ENCODE measurements around the gene CRK.

Gene CRK

DNA sequence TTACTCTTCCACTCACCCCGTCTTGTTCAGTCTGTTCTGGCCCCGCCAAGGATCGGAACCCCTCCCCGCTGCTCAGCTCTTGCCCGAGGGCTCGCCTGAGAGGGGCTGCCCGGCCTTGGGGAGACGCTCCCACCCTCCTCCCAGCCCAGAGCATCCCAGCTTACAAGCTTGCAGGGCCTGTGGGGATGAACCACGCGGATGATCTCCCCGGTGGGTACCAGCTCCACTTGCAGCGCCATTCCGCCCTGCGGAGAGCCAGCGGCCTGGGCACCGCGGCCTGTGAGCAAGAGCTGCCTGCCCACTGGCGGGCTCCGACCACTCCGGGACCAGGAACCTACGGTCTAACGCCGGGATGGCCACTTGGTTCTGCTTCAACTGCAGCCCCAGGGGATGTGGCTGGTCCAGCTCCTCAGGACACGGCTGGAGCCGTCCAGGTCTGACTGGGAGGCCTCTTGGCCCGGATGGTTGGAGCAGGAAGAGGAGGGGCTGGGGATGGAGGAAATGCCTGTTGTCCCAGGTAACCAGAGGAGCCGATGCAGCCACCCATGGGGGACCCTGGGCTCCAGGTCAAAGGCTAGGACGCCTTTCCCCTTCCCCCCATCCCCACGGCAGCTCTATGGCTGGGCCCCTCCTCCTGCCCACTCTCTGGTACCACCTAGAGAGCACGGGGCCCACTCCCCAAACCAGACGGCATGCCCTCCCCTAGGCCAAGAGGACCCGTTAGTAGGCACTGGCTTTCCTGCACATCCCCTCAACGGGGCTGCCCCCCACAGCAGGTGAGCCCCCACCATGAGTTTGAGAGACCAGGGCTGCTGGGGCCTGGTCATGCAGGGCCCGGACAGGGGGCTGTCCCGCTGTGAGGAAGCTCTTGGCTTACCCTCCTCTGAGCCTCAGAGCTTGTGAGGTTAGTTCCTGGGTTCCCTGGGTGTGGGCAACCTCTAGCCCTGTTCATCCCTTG is 36.5 kb upstream of the CRK start, which contains the start of gene MYO1C:
Gene MYO1C (minus strand): TSS at position 438 of the 958 bp plus-strand sequence. CDS start 199 bp downstream, at position 239.
- Mint-ChIP-seq H3K9me3 (no peaks in the 10 kb centered on the region), H3K27ac (ENCODE audit: low read depth) (peak within 1 kb of the TSS; percentile 65), H3K4me3 (peak within 1 kb of the TSS; percentile 86), H3K27me3 (no peaks in the 10 kb centered on the region), H3K36me3 (ENCODE audit: insufficient read depth) (peaks cover 28% of the 10 kb centered on the region), H3K4me1 (peaks cover 23% of the 10 kb centered on the region)
- no peak for ATAC-seq (replicated peaks; ENCODE audit: extremely low read depth, poor library complexity, severe bottlenecking)
- DNase-seq (ENCODE audit: low spot score in 2 of 2), result no peak

DNA sequence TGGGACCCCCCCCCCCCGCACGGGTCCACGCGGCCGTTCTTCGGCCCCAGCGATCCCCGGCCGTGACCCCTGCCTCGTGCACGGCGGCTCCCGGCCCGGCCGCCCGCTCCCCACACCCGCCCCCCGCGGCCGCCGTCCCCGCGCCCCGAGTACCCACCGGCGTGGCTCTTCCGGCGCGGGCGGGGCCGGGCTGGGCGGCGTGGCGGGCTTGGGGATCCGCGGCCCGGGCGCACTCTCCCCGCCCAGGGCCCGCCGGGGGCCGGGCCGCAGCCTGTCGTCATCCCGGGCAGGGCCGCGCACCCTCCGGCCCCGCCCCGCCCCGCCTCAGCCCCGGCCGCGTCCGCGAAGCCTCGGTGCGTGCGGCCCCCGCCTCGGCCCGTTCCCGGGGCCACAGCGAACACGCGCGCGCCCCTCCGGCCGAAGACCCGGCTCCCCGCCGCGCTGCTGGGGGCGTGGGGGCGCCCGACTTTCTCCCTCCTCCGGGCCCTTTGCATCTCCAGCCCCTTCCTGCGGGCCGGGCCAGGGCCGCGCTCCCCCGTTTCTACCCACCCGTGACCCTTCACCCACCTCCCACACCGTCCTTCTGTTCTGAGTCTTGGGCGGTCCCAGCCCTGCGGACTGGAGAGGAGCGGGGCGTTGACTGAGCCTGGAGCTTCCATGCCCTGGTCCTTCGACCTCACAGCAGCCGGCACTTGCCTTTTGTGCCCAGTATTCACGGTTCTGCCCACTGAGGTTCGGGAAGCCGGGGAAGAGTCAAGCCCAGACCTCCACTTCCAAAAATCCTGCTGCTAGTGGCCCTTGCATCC is 35.6 kb upstream of the CRK start:
- Mint-ChIP-seq H3K4me1 (peaks cover 30% of the 10 kb centered on the region), H3K4me3 (peak overlapping the region; percentile 86), H3K9me3 (no peaks in the 10 kb centered on the region), H3K27ac (ENCODE audit: low read depth) (peak overlapping the region; percentile 65), H3K27me3 (no peaks in the 10 kb centered on the region), H3K36me3 (ENCODE audit: insufficient read depth) (peaks cover 33% of the 10 kb centered on the region)
- DNase-seq (ENCODE audit: low spot score in 2 of 2) (no peak), ATAC-seq (replicated peaks; ENCODE audit: extremely low read depth, poor library complexity, severe bottlenecking) (peak; percentile 38)

DNA sequence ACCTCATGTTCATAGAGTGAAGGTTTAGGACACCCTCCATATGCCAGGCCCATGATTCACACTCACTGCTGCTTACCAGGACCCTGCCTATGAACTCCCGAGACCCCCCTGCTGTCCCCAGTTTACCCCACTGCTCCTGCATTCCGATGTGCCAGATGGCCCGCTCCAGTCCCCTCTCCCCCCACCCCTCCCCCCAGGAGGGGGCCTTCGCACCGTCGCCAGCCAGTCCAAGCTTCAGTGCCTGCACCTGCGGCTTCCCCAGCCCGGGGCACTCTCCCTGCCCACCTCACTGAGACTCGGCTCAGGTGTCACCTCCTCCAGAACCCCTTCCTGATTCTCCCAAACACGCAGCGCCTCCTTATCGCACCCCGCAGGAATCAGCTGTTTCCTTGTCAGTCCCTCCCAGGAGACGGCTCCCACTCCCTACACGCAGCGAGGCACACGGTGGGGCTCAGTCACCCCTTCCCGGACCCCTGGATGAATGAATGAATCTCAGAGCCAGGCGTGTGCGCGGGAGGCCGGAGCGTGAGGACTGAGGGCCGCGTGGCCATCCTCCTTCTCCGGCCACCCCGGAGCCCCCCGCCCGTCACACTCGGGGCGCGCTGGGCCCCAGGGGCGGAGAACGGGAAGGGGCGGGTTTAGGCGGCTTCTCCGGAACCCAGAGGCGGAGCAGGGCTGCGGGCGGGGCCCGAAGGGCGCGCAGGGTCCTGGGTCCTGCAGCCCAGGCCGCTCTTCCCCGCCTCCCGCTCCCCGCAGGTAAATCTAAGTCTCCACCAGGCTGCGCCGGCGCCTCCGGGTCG is 34.8 kb upstream of the CRK start:
- peak overlapping the region; percentile 40 for H3K4me3 Mint-ChIP-seq
- peaks cover 31% of the 10 kb centered on the region for H3K4me1 Mint-ChIP-seq
- peaks cover 32% of the 10 kb centered on the region for H3K36me3 Mint-ChIP-seq (ENCODE audit: insufficient read depth)
- DNase-seq (ENCODE audit: low spot score in 2 of 2), result no peak
- no peaks in the 10 kb centered on the region for H3K9me3 Mint-ChIP-seq
- H3K27me3 Mint-ChIP-seq, result no peaks in the 10 kb centered on the region
- H3K27ac Mint-ChIP-seq (ENCODE audit: low read depth), result peak overlapping the region; percentile 46
- peak; percentile 55 for ATAC-seq (replicated peaks; ENCODE audit: extremely low read depth, poor library complexity, severe bottlenecking)

DNA sequence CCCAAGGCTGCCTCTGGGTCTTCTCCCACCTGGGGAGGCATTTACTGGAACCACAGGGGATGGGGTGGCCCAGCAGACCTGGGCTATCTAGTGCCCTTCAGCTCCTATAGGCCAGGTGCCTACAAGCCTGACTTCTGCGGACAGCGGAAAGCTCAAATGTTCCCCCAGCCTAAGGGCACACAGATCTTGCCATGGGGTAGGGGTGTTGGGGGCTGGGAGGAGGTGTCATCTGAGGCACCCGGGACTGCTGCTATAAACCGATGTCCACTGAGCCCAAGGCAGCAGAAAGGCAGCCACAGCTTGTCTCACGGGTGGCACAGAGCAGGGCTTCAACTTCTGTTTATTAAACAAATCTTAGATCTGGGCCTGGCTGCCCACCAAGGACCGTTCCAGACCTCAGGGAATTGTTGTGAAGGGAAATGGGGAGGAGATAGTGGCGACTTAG is 32.8 kb upstream of the CRK start:
- H3K27ac Mint-ChIP-seq (ENCODE audit: low read depth), result no peak overlapping the region
- H3K4me1 Mint-ChIP-seq, result peaks cover 39% of the 10 kb centered on the region
- H3K9me3 Mint-ChIP-seq, result no peaks in the 10 kb centered on the region
- peaks cover 29% of the 10 kb centered on the region for H3K36me3 Mint-ChIP-seq (ENCODE audit: insufficient read depth)
- H3K27me3 Mint-ChIP-seq, result no peaks in the 10 kb centered on the region
- no peak for ATAC-seq (replicated peaks; ENCODE audit: extremely low read depth, poor library complexity, severe bottlenecking)
- peak overlapping the region; percentile 87 for H3K4me3 Mint-ChIP-seq
- no peak for DNase-seq (ENCODE audit: low spot score in 2 of 2)

DNA sequence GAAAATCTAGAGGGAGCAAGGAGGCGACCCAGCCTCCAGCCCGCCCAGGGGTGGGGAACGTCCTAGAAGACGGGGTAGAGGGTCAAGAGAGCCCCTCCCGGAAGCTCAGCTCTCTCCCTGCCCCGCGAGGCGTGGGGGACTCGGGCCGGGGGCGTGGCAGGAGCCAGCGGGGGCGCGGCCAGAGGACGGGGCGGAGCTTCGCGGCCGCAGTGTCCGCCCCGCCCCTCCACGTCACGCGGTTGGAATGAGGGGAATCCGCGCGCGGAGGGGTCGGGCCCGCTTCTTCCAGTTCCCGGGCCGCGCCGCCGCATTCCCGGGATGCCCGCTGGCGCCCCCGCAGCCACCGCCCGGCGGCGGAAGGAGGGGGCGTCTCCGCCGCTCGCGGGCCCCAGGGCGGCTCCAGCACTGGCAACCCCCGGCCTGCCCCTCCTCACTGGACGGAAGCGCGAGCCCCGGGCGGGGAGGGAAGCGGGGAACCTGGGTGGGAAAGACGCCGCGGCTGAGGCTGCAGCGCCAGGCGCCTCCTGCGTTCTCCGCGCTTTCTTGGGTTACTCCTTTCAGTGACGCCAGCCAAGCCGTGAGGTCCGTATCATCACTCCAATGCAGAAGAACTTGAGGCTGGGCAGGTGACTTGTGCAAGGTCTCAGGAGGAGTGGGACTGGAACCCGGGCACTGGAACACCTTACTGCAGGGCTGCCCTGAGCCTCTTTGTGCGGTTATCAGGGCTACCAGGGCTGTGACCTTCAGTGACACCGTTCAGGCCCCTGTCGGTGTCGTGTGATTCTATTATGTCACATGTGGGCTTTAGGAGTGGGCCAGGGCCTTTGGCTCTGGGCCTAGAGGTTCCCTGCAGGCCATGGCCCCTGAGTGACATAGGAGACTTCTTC is 32.1 kb upstream of the CRK start:
- DNase-seq (ENCODE audit: low spot score in 2 of 2), result peak; percentile 51 to 54
- no peak for ATAC-seq (replicated peaks; ENCODE audit: extremely low read depth, poor library complexity, severe bottlenecking)
- H3K27me3 Mint-ChIP-seq, result no peaks in the 10 kb centered on the region
- H3K27ac Mint-ChIP-seq (ENCODE audit: low read depth), result peak overlapping the region; percentile 77
- H3K36me3 Mint-ChIP-seq (ENCODE audit: insufficient read depth), result peaks cover 29% of the 10 kb centered on the region
- H3K9me3 Mint-ChIP-seq, result no peaks in the 10 kb centered on the region
- H3K4me3 Mint-ChIP-seq, result peak overlapping the region; percentile 87
- H3K4me1 Mint-ChIP-seq, result peaks cover 39% of the 10 kb centered on the region

DNA sequence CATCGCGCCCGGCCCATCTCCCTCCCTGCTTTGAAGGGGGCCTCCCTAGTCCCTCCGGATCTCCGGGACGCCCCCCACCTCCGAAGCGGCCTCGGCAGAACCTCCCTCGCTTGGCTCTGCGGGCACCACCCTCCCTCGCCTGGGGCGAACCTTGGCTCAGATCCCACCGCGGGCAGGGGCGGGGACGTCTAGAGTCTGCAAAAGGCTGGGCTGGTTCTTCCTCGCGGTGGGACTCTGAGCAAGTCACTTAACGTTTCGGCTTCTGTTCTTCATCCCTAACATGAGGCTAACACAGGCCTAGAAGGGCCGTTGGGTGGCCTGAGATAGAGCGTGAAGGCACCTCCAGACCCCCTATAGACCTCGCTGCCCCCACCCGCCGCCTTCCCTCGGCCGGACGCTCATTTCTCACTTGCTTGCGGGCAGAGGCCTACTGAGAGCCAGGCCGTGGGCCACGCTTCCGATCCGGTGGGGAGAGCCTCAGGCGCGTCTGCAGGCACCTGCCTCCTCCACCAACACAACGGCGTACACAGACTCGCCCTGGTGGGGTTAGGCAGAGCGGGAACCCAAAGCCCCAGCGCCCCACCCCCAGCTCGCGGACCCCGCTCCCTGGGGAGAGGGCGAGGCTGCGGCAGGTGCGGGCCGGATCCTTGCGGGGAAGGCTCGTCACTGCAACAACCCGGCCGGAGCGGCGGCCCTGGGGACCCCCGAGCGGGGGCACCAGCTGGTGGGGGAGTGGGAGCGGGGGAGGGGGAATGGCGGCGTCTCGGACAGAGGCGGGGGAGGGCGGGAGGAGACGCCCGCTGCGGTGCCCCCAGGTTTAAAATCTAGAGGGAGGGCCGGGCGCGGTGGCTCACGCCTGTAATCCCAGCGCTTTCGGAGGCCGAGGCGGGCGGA is 31.0 kb upstream of the CRK start:
- Mint-ChIP-seq H3K36me3 (ENCODE audit: insufficient read depth) (peaks cover 25% of the 10 kb centered on the region), H3K4me3 (peak overlapping the region; percentile 87), H3K4me1 (peaks cover 37% of the 10 kb centered on the region), H3K27ac (ENCODE audit: low read depth) (peak overlapping the region; percentile 77), H3K9me3 (no peaks in the 10 kb centered on the region), H3K27me3 (no peaks in the 10 kb centered on the region)
- DNase-seq (ENCODE audit: low spot score in 2 of 2) (peak; percentile 62 to 72), ATAC-seq (replicated peaks; ENCODE audit: extremely low read depth, poor library complexity, severe bottlenecking) (peak; percentile 46)

DNA sequence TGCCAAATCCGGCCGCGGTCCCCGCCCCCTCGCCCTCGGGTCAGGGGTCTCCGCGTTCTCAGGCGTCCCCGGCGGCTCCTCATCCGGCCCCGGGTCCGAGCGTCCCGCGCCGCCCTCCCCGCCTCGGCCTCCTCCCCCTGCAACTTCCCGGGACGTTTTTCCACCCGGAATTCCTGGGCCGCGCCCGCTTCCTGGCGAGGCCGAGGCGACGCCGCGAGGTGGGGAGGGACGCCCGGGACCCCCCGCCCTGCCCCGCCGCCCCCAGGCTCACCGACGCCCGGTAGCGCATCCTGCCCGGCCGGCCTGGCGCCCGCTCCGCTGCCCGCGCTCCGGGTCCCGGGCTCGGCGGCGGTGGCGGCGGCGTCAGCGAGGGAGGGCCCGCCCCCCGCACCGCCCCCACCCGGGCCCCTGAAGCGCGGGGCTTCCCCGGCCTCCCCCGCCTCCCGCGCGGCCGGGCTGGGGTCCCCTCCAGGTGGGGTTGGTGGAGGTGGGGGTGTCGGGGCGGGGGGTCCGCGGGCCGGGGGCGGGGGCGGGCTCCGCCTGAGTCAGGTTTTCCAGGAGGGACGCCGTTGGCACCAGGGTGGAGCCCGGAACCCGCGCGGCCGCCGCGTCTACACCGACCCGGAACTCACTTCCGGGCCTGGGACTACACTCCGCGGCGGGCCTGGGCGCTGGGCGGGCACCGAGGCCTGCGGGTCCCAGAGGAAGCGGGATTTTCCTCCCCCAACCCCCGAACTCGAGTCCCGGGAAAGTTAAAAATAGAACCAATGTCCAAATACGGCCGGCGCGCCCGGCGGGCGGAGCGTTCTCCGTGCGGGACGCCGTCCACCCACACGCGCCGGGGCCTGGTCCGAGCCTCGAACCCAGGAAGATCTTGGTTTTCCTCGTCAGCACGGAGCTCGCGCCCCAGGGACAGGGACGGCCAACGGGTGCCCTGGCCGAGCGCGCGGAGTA is 29.7 kb upstream of the CRK start:
- Mint-ChIP-seq H3K9me3 (no peaks in the 10 kb centered on the region), H3K4me1 (peaks cover 29% of the 10 kb centered on the region), H3K36me3 (ENCODE audit: insufficient read depth) (peaks cover 24% of the 10 kb centered on the region), H3K4me3 (peak overlapping the region; percentile 87), H3K27ac (ENCODE audit: low read depth) (no peak overlapping the region), H3K27me3 (no peaks in the 10 kb centered on the region)
- ATAC-seq (replicated peaks; ENCODE audit: extremely low read depth, poor library complexity, severe bottlenecking), result peak; percentile 29
- peak in 1 of 2 donors; percentile 29 for DNase-seq (ENCODE audit: low spot score in 2 of 2)

DNA sequence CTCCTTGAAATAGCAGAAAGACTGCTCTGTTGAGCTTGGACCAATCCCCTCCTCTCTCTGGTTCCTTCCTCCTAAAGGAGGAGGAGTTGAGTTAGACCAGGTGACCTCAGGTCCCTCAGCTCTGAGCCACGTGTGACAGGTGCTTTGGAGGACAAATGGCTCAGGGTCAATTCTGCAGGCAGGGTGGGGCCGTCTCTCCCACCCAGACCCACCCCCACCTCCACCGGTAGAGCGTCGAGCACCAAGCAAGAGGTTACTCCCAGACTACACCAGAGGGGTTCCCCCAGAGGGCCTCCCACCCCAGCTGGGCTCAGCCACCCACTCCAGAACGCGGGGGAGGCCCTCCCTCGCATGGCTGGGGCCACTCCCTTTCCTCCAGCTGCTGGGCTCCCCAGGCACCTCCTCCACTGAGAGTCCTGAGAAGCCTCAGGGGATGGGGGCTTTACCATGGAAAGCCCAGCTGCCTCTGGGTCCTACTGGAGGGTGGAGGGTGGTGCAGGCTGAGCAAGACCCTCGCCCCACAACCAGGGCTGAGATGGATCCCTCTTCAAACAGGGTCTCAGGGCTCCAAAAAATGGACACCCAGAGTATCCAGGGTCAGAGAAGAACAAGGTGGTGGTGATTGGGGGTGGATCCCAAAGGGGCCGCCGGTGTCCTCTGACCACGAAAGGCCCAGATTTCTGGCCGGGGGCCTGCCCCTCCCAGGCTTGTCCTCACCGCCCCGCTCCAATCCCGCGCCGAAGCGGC is 28.8 kb upstream of the CRK start:
- H3K27ac Mint-ChIP-seq (ENCODE audit: low read depth), result no peak overlapping the region

DNA sequence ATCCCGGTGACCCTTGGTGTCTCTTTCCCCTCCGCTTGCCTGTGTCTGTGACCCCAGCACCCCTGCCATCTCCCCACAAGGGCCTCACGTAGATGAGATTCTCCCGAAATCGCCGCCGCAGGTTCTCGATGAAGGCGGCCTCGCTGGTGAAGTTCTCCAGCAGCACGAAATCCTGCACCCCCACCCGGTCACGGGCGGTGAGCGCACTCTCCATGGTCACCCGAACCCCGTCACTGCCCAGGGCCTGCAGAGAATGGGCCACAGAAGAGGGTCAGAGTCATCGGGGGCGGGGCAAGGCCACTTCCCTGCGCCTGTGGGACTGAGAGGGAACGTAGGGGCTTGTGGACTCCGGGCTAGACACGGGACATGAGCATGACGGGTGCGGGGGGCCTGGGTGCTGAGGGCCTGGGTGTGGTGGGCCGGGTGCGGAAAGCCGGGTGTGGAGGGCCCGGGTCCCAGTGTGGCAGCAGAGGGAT is 28.1 kb upstream of the CRK start:
- peak overlapping the region; percentile 75 for H3K4me3 Mint-ChIP-seq
- DNase-seq (ENCODE audit: low spot score in 2 of 2) (no peak), ATAC-seq (replicated peaks; ENCODE audit: extremely low read depth, poor library complexity, severe bottlenecking) (no peak)
- no peaks in the 10 kb centered on the region for H3K27me3 Mint-ChIP-seq
- peaks cover 23% of the 10 kb centered on the region for H3K4me1 Mint-ChIP-seq
- H3K36me3 Mint-ChIP-seq (ENCODE audit: insufficient read depth), result peaks cover 25% of the 10 kb centered on the region
- no peak overlapping the region for H3K27ac Mint-ChIP-seq (ENCODE audit: low read depth)
- H3K9me3 Mint-ChIP-seq, result no peaks in the 10 kb centered on the region

More for the DNA sequence above, 28.8 kb upstream of the CRK start:
- H3K36me3 Mint-ChIP-seq (ENCODE audit: insufficient read depth), result peaks cover 25% of the 10 kb centered on the region
- H3K4me3 Mint-ChIP-seq, result peak overlapping the region; percentile 75
- ATAC-seq (replicated peaks; ENCODE audit: extremely low read depth, poor library complexity, severe bottlenecking), result peak; percentile 42
- no peaks in the 10 kb centered on the region for H3K27me3 Mint-ChIP-seq
- peaks cover 23% of the 10 kb centered on the region for H3K4me1 Mint-ChIP-seq
- peak in 1 of 2 donors; percentile 41 for DNase-seq (ENCODE audit: low spot score in 2 of 2)
- no peaks in the 10 kb centered on the region for H3K9me3 Mint-ChIP-seq

Data from central memory CD8-positive, alpha-beta T cell (primary cell).